ENCODE results near the gene DUXB. TPM values are rescaled to one million over a fixed set of nuclear protein-coding genes. Genes with fewer than 3 reads are reported as not detected.

The DUXB gene
- total and polyA plus RNA-seq, 5 donors from 2014 or later, result not detected

DNA sequence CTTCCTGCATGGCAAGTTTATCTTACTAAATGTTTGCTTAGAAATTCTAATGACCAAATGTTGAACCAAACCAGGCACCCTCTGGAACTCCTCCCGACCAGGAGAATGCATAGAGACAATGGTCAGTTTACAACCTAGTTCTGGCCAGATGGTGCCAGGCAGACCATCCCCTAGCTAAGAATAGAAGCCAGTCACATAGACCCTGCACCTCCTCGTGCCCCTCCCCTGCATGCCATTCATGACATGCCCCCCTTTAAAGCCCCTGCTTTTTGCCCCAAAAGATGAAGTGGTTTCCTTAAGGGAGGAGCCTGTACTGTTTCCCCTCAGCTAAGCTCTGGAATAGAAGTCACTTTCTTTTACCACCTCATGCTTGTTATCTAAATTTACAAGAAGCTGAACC, 31.6 kb upstream of the DUXB start:
- Mint-ChIP-seq H3K36me3 (no peaks in the 10 kb centered on the region), H3K4me3 (no peak overlapping the region), H3K9me3 (peaks cover 0 to 2% (median 0%) of the 10 kb centered on the region in 7 donors), H3K4me1 (no peaks in the 10 kb centered on the region), H3K27ac (no peak overlapping the region), H3K27me3 (no peaks in the 10 kb centered on the region)
- no peaks in the 10 kb centered on the region for H3K36me3 ChIP-seq (ENCODE audit: control insufficient read depth, insufficient read depth, low read length)
- no peak overlapping the region for H3K4me3 ChIP-seq (ENCODE audit: low read depth, low read length)
- no peaks in the 10 kb centered on the region for H3K27me3 ChIP-seq (ENCODE audit: control insufficient read depth, insufficient read depth, low read length)
- ATAC-seq (ENCODE audit: low read depth in 2 of 2), result no peak
- no peaks in the 10 kb centered on the region for H3K4me1 ChIP-seq (ENCODE audit: control insufficient read depth, insufficient read depth, low read length, poor library complexity, severe bottlenecking)
- H3K9me3 ChIP-seq (ENCODE audit: control insufficient read depth in 2 of 2, low read length in 2 of 2), result no peaks in the 10 kb centered on the region
- no peak for DNase-seq
- no peak overlapping the region for H3K27ac ChIP-seq (ENCODE audit: insufficient read depth, low read length, poor library complexity, severe bottlenecking)

- no peaks in the 10 kb centered on the region for H3K36me3 Mint-ChIP-seq
- ATAC-seq (ENCODE audit: low read depth in 2 of 2) (no peak), DNase-seq (no peak)
- H3K36me3 ChIP-seq (ENCODE audit: control insufficient read depth, insufficient read depth, low read length), result no peaks in the 10 kb centered on the region
- H3K4me1 Mint-ChIP-seq, result no peaks in the 10 kb centered on the region
- no peak overlapping the region for H3K4me3 Mint-ChIP-seq
- no peak overlapping the region for H3K27ac ChIP-seq (ENCODE audit: insufficient read depth, low read length, poor library complexity, severe bottlenecking)
- H3K4me3 ChIP-seq (ENCODE audit: low read depth, low read length), result no peak overlapping the region
- H3K9me3 ChIP-seq (ENCODE audit: control insufficient read depth in 2 of 2, low read length in 2 of 2), result no peaks in the 10 kb centered on the region
- no peaks in the 10 kb centered on the region for H3K4me1 ChIP-seq (ENCODE audit: control insufficient read depth, insufficient read depth, low read length, poor library complexity, severe bottlenecking)
- no peaks in the 10 kb centered on the region for H3K27me3 Mint-ChIP-seq
- no peaks in the 10 kb centered on the region for H3K27me3 ChIP-seq (ENCODE audit: control insufficient read depth, insufficient read depth, low read length)
- peaks cover 0 to 7% (median 0%) of the 10 kb centered on the region in 7 donors for H3K9me3 Mint-ChIP-seq
- H3K27ac Mint-ChIP-seq, result no peak overlapping the region
Observed at GRCh38 chr16:75727221-75727620, 26.0 kb upstream of the DUXB start.

DNA sequence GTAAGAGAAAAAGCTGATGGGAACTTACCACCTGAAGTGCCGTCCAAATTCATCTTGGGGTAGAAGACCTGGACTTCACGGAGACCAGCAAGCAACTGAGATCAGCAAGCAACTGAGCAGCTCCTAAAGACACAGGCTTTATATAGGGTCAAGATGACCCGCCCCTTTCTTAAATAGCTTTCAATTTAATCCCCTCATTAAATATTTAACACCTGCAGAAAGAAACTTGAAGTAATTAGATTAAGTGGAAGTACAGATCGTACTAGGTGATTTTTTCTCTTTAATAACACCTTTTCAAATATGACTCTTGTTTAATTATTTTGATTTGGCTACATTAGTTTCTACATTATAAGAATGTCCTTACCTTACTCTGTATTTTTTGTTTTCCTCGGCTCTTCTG, 25.1 kb upstream of the DUXB start, which contains the start of gene CPHXL:
TSS of gene CPHXL (minus strand) at position 101 of the 400 bp plus-strand sequence. CDS start at position 53, 48 bp downstream.
- ATAC-seq (ENCODE audit: low read depth in 2 of 2), result no peak
- Histone ChIP-seq H3K36me3 (ENCODE audit: control insufficient read depth, insufficient read depth, low read length) (no peaks in the 10 kb centered on the region), H3K27ac (ENCODE audit: insufficient read depth, low read length, poor library complexity, severe bottlenecking) (no peak within 1 kb of the TSS), H3K4me1 (ENCODE audit: control insufficient read depth, insufficient read depth, low read length, poor library complexity, severe bottlenecking) (no peaks in the 10 kb centered on the region), H3K9me3 (ENCODE audit: control insufficient read depth in 2 of 2, low read length in 2 of 2) (no peaks in the 10 kb centered on the region), H3K27me3 (ENCODE audit: control insufficient read depth, insufficient read depth, low read length) (no peaks in the 10 kb centered on the region), H3K4me3 (ENCODE audit: low read depth, low read length) (no peak within 1 kb of the TSS)
- Mint-ChIP-seq H3K27me3 (no peaks in the 10 kb centered on the region), H3K9me3 (peaks cover 0 to 9% (median 0%) of the 10 kb centered on the region in 7 donors), H3K36me3 (no peaks in the 10 kb centered on the region), H3K27ac (peak within 1 kb of the TSS in 1 of 3 donors; percentile 9), H3K4me1 (no peaks in the 10 kb centered on the region), H3K4me3 (no peak within 1 kb of the TSS)
- no peak for DNase-seq

DNA sequence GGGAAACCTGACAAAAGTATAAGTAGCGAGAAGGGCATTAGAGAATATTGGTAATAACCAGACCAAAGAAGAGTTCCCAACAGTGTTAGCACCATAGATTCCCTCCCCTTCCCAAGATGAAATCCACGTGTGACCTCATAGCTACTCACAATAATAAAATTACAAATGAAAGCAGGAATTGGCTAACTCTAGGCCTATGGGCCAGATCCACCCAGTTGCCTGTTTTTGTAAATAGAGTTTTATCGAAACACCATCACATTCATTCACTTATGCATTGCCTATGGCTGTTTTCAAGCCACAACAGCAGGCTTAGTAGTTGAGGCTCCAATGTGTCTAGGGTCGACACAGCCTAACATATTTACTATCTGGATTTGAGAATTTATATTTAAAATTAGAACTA, 17.2 kb upstream of the DUXB start:
- H3K36me3 ChIP-seq (ENCODE audit: control insufficient read depth, insufficient read depth, low read length), result no peaks in the 10 kb centered on the region
- no peak overlapping the region for H3K4me3 ChIP-seq (ENCODE audit: low read depth, low read length)
- no peak for DNase-seq
- no peaks in the 10 kb centered on the region for H3K4me1 ChIP-seq (ENCODE audit: control insufficient read depth, insufficient read depth, low read length, poor library complexity, severe bottlenecking)
- Mint-ChIP-seq H3K27ac (no peak overlapping the region), H3K27me3 (peaks cover 13% of the 10 kb centered on the region), H3K9me3 (peaks cover 0 to 17% (median 2%) of the 10 kb centered on the region in 7 donors), H3K4me3 (no peak overlapping the region), H3K4me1 (no peaks in the 10 kb centered on the region), H3K36me3 (no peaks in the 10 kb centered on the region)
- peaks cover 2% of the 10 kb centered on the region for H3K27me3 ChIP-seq (ENCODE audit: control insufficient read depth, insufficient read depth, low read length)
- no peaks in the 10 kb centered on the region for H3K9me3 ChIP-seq (ENCODE audit: control insufficient read depth in 2 of 2, low read length in 2 of 2)
- no peak overlapping the region for H3K27ac ChIP-seq (ENCODE audit: insufficient read depth, low read length, poor library complexity, severe bottlenecking)
- no peak for ATAC-seq (ENCODE audit: low read depth in 2 of 2)

DNA sequence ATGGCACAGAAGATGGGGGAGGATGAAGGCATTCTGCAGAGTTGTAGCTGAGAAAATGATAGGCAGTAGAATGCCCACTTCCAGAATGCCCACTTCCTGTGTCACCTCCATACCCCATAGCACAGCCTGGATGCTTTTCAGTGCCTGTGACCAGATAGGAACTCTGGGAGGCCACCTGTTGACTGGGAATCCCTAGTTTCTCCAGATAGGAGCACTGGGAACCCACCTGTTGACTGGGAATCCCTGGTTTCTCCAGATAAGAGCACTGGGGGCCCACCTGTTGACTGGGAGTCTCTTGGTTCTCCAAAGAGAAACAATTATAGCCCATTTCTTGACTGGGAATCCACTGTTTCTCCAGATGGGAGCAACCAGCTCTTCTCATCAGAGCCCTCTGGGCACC, 13.4 kb upstream of the DUXB start:
- Mint-ChIP-seq H3K27ac (no peak overlapping the region), H3K27me3 (peaks cover 17% of the 10 kb centered on the region), H3K36me3 (no peaks in the 10 kb centered on the region)

DNA sequence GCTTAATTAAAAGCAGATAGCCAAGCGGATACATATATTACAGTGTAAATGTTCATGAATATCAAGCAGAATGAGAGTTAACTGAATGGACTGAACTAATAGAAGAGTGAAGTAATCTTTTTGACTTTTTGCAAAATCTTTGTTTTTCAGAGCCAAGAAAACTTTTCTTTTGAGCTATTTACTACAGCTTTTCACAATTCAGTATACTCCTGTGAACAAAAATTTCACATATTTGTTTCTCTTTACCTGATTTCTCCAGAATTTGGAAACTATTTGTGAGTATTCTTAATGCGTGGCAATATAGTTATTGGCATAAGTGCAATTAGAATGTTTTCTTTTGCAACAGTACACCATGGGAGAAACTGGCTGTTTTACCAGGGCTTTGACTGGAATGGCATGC, 9.1 kb upstream of the DUXB start:
- Histone ChIP-seq H3K9me3 (ENCODE audit: control insufficient read depth in 2 of 2, low read length in 2 of 2) (peaks cover 0 to 27% of the 10 kb centered on the region in 2 experiments), H3K36me3 (ENCODE audit: control insufficient read depth, insufficient read depth, low read length) (no peaks in the 10 kb centered on the region), H3K27ac (ENCODE audit: insufficient read depth, low read length, poor library complexity, severe bottlenecking) (no peak overlapping the region), H3K4me1 (ENCODE audit: control insufficient read depth, insufficient read depth, low read length, poor library complexity, severe bottlenecking) (no peaks in the 10 kb centered on the region), H3K4me3 (ENCODE audit: low read depth, low read length) (no peak overlapping the region), H3K27me3 (ENCODE audit: control insufficient read depth, insufficient read depth, low read length) (no peaks in the 10 kb centered on the region)
- Mint-ChIP-seq H3K9me3 (peaks cover 2 to 25% (median 6%) of the 10 kb centered on the region in 7 donors), H3K4me1 (no peaks in the 10 kb centered on the region), H3K27me3 (peaks cover 12% of the 10 kb centered on the region), H3K27ac (no peak overlapping the region), H3K4me3 (no peak overlapping the region), H3K36me3 (no peaks in the 10 kb centered on the region)
- DNase-seq (no peak), ATAC-seq (ENCODE audit: low read depth in 2 of 2) (no peak)

More for the DNA sequence above, 13.4 kb upstream of the DUXB start:
- ATAC-seq (ENCODE audit: low read depth in 2 of 2), result no peak
- H3K9me3 Mint-ChIP-seq, result peaks cover 1 to 22% (median 6%) of the 10 kb centered on the region in 7 donors
- Histone ChIP-seq H3K9me3 (ENCODE audit: control insufficient read depth in 2 of 2, low read length in 2 of 2) (peaks cover 0 to 20% of the 10 kb centered on the region in 2 experiments), H3K36me3 (ENCODE audit: control insufficient read depth, insufficient read depth, low read length) (no peaks in the 10 kb centered on the region), H3K4me3 (ENCODE audit: low read depth, low read length) (no peak overlapping the region), H3K4me1 (ENCODE audit: control insufficient read depth, insufficient read depth, low read length, poor library complexity, severe bottlenecking) (no peaks in the 10 kb centered on the region), H3K27ac (ENCODE audit: insufficient read depth, low read length, poor library complexity, severe bottlenecking) (no peak overlapping the region), H3K27me3 (ENCODE audit: control insufficient read depth, insufficient read depth, low read length) (peaks cover 2% of the 10 kb centered on the region)
- DNase-seq, result no peak
- no peak overlapping the region for H3K4me3 Mint-ChIP-seq
- H3K4me1 Mint-ChIP-seq, result no peaks in the 10 kb centered on the region

GRCh38 chr16:75703306-75703705, 2.0 kb upstream of the DUXB start:
- DNase-seq (no peak), ATAC-seq (ENCODE audit: low read depth in 2 of 2) (no peak)
- Histone ChIP-seq H3K4me3 (ENCODE audit: low read depth, low read length) (no peak overlapping the region), H3K9me3 (ENCODE audit: control insufficient read depth in 2 of 2, low read length in 2 of 2) (no peaks in the 10 kb centered on the region), H3K27me3 (ENCODE audit: control insufficient read depth, insufficient read depth, low read length) (no peaks in the 10 kb centered on the region), H3K27ac (ENCODE audit: insufficient read depth, low read length, poor library complexity, severe bottlenecking) (no peak overlapping the region), H3K4me1 (ENCODE audit: control insufficient read depth, insufficient read depth, low read length, poor library complexity, severe bottlenecking) (no peaks in the 10 kb centered on the region), H3K36me3 (ENCODE audit: control insufficient read depth, insufficient read depth, low read length) (no peaks in the 10 kb centered on the region)
- Mint-ChIP-seq H3K36me3 (no peaks in the 10 kb centered on the region), H3K9me3 (peaks cover 0 to 5% (median 0%) of the 10 kb centered on the region in 7 donors), H3K27ac (no peak overlapping the region), H3K4me3 (no peak overlapping the region), H3K4me1 (no peaks in the 10 kb centered on the region), H3K27me3 (peaks cover 8% of the 10 kb centered on the region)

DNA sequence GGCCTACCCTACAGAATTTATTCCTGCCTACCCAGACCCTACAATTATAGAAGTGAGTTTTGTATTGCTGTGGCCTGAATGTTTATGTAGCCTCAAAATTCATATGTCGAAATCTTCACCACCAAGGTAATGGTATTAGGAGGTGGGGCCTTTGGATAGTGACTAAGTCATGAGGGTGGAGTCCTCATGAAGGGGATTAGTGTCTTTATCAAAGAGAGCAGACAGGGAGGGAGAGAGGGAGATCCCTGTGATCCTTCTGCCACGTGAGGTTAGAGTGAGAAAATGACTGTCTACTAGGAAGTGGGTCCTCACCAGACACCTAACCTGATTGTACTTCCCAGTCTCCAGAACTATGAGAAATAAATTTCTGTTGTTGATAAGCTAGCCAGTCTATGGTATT, 981 bp upstream of the DUXB start:
- Mint-ChIP-seq H3K27ac (no peak overlapping the region), H3K4me3 (no peak overlapping the region), H3K4me1 (no peaks in the 10 kb centered on the region), H3K36me3 (no peaks in the 10 kb centered on the region), H3K9me3 (peaks cover 0 to 5% (median 0%) of the 10 kb centered on the region in 7 donors), H3K27me3 (peaks cover 7% of the 10 kb centered on the region)
- Histone ChIP-seq H3K27ac (ENCODE audit: insufficient read depth, low read length, poor library complexity, severe bottlenecking) (no peak overlapping the region), H3K9me3 (ENCODE audit: control insufficient read depth in 2 of 2, low read length in 2 of 2) (no peaks in the 10 kb centered on the region), H3K4me3 (ENCODE audit: low read depth, low read length) (no peak overlapping the region), H3K36me3 (ENCODE audit: control insufficient read depth, insufficient read depth, low read length) (no peaks in the 10 kb centered on the region), H3K4me1 (ENCODE audit: control insufficient read depth, insufficient read depth, low read length, poor library complexity, severe bottlenecking) (no peaks in the 10 kb centered on the region), H3K27me3 (ENCODE audit: control insufficient read depth, insufficient read depth, low read length) (no peaks in the 10 kb centered on the region)
- DNase-seq, result no peak
- no peak for ATAC-seq (ENCODE audit: low read depth in 2 of 2)
